Coronary artery (tissue), 2 donors: ENCODE measurements around the gene MYOT.

Experiments used
- DNase-seq: peaks from one replicate; pipeline ENCODE4 v3.0.0-alpha.2; 2017; ENCODE audit warnings: low spot score
- H3K27ac ChIP-seq, 2 donors: fragments of 200-600 bp; sonication (generic); one replicate each; pipeline ENCODE4 v1.5.1; 2016 to 2019
- H3K4me3 ChIP-seq: fragments of 200-600 bp; sonication (generic); 2 replicates; pipeline ENCODE4 v1.5.1; 2016; ENCODE audit warnings: mild to moderate bottlenecking, moderate library complexity
- TF ChIP-seq, protein P1 (sequence below): fragments of 200-600 bp; sonication (generic); IDR thresholded peaks from one replicate; pipeline ENCODE4 v1.5.1; 2019; ENCODE audit warnings: antibody characterized with exemption

Gene MYOT

DNA sequence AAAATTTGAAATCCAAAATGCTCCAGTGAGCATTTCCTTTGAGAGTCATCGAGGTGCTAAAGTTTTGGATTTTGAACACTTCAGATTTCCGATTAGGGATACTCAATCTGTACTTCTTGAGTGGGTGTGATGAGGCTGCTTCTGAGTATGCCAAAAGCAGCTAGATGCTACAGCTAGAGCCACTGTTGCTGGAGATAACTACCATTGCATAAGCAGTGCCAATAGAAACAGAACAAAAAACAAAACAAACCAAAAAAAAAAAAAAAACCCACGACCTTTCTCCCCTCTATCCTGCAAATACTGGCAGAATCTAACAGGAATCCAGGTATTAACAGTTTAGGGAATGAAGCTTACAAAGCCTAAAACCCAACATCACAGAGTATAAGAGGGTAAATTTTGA, 65.1 kb downstream of the MYOT start:
- no peak for DNase-seq
- TF ChIP-seq, protein P1, sequence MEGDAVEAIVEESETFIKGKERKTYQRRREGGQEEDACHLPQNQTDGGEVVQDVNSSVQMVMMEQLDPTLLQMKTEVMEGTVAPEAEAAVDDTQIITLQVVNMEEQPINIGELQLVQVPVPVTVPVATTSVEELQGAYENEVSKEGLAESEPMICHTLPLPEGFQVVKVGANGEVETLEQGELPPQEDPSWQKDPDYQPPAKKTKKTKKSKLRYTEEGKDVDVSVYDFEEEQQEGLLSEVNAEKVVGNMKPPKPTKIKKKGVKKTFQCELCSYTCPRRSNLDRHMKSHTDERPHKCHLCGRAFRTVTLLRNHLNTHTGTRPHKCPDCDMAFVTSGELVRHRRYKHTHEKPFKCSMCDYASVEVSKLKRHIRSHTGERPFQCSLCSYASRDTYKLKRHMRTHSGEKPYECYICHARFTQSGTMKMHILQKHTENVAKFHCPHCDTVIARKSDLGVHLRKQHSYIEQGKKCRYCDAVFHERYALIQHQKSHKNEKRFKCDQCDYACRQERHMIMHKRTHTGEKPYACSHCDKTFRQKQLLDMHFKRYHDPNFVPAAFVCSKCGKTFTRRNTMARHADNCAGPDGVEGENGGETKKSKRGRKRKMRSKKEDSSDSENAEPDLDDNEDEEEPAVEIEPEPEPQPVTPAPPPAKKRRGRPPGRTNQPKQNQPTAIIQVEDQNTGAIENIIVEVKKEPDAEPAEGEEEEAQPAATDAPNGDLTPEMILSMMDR: no peak
- Histone ChIP-seq H3K27ac (peak overlapping the region in 1 of 2 donors; percentile 35), H3K4me3 (no peak overlapping the region)

DNA sequence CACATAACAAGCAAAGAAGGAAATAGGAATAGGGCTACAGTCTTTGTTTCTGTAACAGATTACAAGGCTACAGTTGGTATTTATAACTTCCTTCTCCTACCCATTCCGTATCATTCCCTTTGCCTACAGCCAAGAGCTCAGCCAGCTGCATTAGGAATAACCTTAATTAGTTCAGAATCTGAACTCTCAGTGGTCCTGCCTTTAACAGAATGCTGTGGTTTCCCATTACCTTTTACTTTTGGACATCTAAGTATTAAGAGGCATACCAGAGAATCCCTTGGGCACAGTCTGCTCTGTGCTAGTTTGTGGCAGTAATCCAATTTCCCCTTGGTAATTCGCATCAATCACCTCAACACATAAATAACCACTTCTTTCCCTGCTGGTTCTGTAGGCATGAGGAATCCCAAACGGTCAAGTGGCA, 65.8 kb downstream of the MYOT start:
- DNase-seq: no peak
- Histone ChIP-seq H3K27ac (peak overlapping the region; percentile 16 to 35), H3K4me3 (no peak overlapping the region)
- TF ChIP-seq, protein P1: no peak

DNA sequence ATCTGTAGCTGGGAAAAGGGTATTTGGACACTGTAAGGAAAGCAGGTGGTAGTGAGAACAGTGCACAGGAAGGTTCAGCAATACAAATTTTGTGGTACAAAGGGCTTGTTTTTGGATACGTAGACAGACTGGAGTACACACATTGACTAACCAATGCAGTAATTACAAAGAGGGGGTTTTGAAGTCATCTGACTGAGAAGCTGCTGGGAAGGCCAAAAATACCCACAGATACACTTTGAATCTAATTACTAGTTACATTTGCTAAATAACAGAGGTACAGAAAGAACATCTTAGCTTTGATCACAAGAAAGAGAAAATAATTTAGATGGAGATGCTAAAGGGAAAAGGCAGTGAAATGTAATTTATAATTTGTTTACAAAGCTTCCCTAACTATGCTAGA, 67.5 kb downstream of the MYOT start:
- Histone ChIP-seq H3K4me3 (no peak overlapping the region), H3K27ac (no peak overlapping the region)
- no peak for DNase-seq
- TF ChIP-seq, protein P1: no peak

DNA sequence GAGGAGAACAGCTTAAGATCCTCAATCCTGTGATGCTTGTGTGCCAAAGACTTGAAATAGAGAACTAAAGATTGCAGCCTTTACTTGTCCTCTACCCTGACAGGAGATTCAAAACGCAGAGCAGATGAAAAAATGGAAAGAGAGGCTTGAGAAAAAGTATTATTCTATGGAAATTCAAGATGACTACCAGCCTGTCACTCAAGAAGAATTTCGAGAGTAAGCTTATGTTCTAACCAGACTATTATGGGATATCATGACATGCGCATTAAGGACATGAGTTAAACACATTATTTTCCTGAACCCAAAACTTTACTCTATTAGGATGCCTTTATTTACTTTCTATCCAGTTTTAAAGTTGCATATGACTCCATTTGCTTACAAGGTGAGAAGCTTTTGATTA, 68.0 kb downstream of the MYOT start:
- TF ChIP-seq, protein P1: no peak
- DNase-seq: no peak
- no peak overlapping the region for H3K27ac ChIP-seq

More for the DNA sequence above, 68.0 kb downstream of the MYOT start:
- no peak overlapping the region for H3K4me3 ChIP-seq
